HepG2 (cell line): Measurements from ENCODE around the gene GSTCD. TPM values are rescaled to one million over a fixed set of nuclear protein-coding genes. Genes with fewer than 3 reads are reported as not detected.

Experiments
- CENPT ChIP-seq: sonication (generic); formaldehyde crosslinking; IDR thresholded peaks from 2 replicates; pipeline ENCODE4 v1.8.0; 2022; ENCODE audit warnings: low read depth, mild to moderate bottlenecking, moderate library complexity, missing genetic modification reagents
- GATAD2A ChIP-seq: IDR thresholded peaks from 2 replicates; pipeline ENCODE4 v1.6.1; 2016
- HMG20B ChIP-seq: conservative IDR thresholded peaks from 2 replicates; pipeline ENCODE4 v1.6.1; 2016; ENCODE audit warnings: missing genetic modification reagents, missing compliant biosample characterization
- KDM3A ChIP-seq: IDR thresholded peaks from 2 replicates; pipeline ENCODE4 v1.6.1; 2018; ENCODE audit warnings: low read depth, missing compliant biosample characterization
- NFYB ChIP-seq: sonication (generic); formaldehyde crosslinking; IDR thresholded peaks from 2 replicates; pipeline ENCODE4 v1.4.0; 2020; ENCODE audit warnings: missing genetic modification reagents
- NR2F1 ChIP-seq, 2 experiments: fragments of 450-650 bp in 1 of 2; formaldehyde crosslinking in 1 of 2; IDR thresholded peaks; 2 replicates each; pipeline versions ENCODE4 v1.5.0 to v1.6.1; 2016 to 2020; ENCODE audit warnings: mild to moderate bottlenecking in 1 of 2, missing compliant biosample characterization in 1 of 2, missing genetic modification reagents in 1 of 2, moderate library complexity in 1 of 2
- NR3C1 ChIP-seq: sonication (generic); formaldehyde crosslinking; IDR thresholded peaks from 2 replicates; pipeline ENCODE4 v1.4.0; 2020; ENCODE audit warnings: missing genetic modification reagents
- RORA ChIP-seq: sonication (generic); formaldehyde crosslinking; IDR thresholded peaks from 2 replicates; pipeline ENCODE4 v1.5.0; 2020; ENCODE audit warnings: mild to moderate bottlenecking, missing genetic modification reagents, moderate library complexity
- SMARCC2 ChIP-seq: fragments of 450-650 bp; IDR thresholded peaks from 2 replicates; pipeline ENCODE4 v1.6.1; 2017; ENCODE audit warnings: antibody characterized with exemption, mild to moderate bottlenecking
- SP5 ChIP-seq: IDR thresholded peaks from 2 replicates; pipeline ENCODE4 v1.6.1; 2016; ENCODE audit warnings: low read depth, borderline replicate concordance
- ZNF264 ChIP-seq: sonication (generic); formaldehyde crosslinking; IDR thresholded peaks from 2 replicates; pipeline ENCODE4 v1.4.0; 2020; ENCODE audit warnings: missing genetic modification reagents
- ZNF441 ChIP-seq: sonication (generic); formaldehyde crosslinking; IDR thresholded peaks from 2 replicates; pipeline ENCODE4 v1.7.0; 2021; ENCODE audit warnings: missing genetic modification reagents, borderline replicate concordance
- ZNF567 ChIP-seq: sonication (generic); formaldehyde crosslinking; IDR thresholded peaks from 2 replicates; pipeline ENCODE4 v1.8.1; 2023; ENCODE audit warnings: mild to moderate bottlenecking, missing genetic modification reagents, borderline replicate concordance
- ZNF737 ChIP-seq: sonication (generic); formaldehyde crosslinking; IDR thresholded peaks from 2 replicates; pipeline ENCODE4 v1.5.0; 2020; ENCODE audit warnings: missing genetic modification reagents, mild to moderate bottlenecking, borderline replicate concordance
- polyA plus RNA-seq, 8 experiments: library from polyadenylated mRNA; depleted of rRNA in 3 of 8; stranded (reverse) in 7 of 8; unstranded in 1 of 8; fragments of >200 nt; fragmentation: Illumina TruSeq in 4 of 8; extraction: Trizol in 4 of 8; gene quantifications; 2 replicates each; pipeline versions ENCODE4 v1.2.1 to v1.2.3, GENCODE V29; 2011 to 2016; ENCODE audit warnings: low read depth in 4 of 8, missing spikeins in 1 of 8, mixed read lengths in 1 of 8; ENCODE audit not compliant: insufficient read depth in 1 of 8
- total RNA-seq, 5 experiments: library from RNA; depleted of rRNA; stranded (reverse); fragments of >200 nt; fragmentation: Illumina TruSeq; extraction: Trizol; gene quantifications; 2 replicates each; pipeline ENCODE4 v1.2.3, GENCODE V29; 2016; ENCODE audit warnings: low read depth in 1 of 5
- TF ChIP-seq, protein P1 (sequence below): sonication (generic); formaldehyde crosslinking; IDR thresholded peaks from 2 replicates; pipeline ENCODE4 v1.5.0; 2020; ENCODE audit warnings: missing genetic modification reagents
- TF ChIP-seq, protein P2 (sequence below): IDR thresholded peaks from 2 replicates; pipeline ENCODE4 v1.6.1; 2016; ENCODE audit warnings: missing genetic modification reagents, missing compliant biosample characterization
- TF ChIP-seq, protein P3 (sequence below): IDR thresholded peaks from 2 replicates; pipeline ENCODE4 v1.4.0; 2020; ENCODE audit warnings: mild to moderate bottlenecking, missing genetic modification reagents
- TF ChIP-seq, protein P4 (sequence below): IDR thresholded peaks from 2 replicates; pipeline ENCODE4 v1.6.1; 2016; ENCODE audit warnings: missing compliant biosample characterization, missing genetic modification reagents, borderline replicate concordance
- TF ChIP-seq, protein P5 (sequence below): sonication (generic); formaldehyde crosslinking; conservative IDR thresholded peaks from 2 replicates; pipeline ENCODE4 v1.8.0; 2022; ENCODE audit warnings: low read depth, missing genetic modification reagents

Gene GSTCD
- total and polyA plus RNA-seq, 2 of the 13 experiments (the other 11 are each of a cell fraction or from before 2014, with no cell fraction given) = 7.9 to 30.8 TPM

DNA sequence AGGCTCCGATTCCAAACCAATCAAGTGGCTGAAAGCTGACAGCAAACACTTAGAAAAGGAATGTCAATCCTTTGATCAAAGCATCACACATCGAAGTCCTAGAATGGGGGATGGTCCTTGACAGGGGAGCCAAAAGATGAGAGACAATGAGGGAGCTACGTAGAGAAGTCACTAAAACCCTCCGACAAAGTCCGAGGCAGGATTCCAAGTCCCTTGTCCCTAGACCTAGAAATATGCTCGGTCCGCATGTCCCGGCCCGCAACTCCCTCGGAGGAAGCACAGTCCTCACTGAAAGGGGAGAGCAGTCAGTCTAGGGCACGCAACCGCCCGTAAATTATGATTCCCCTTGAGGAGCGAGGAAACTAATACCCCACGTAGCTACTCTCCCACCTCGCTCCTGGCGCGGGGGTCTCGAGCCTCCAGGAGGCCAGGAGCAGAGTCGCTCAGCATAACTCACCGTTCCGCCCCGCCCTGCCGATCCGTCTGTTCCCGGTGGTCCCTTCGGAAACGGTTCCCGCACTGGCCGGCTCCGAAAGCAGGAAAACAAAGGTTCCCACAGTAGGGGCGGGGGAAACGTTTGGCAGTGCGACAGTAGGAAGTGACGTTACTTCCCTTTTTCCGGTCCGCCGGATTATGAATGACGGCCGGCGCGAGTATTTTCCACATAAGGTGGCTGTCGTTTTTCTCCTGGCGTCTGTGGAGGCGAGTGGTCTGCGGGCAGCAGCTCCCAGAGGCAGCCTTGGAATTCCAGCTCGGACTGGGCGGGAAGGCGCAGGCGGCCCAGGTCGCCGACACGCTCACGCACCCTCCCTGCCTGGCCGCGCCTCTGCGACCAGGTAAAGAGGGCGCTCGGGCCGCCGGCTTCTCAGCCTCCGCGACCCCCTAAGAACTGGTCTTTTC lies at the start of gene GSTCD, which contains the start of gene INTS12 (continued):
- TF ChIP-seq ZNF264 (CRISPR knock-in tag) (peak; percentile 91), SMARCC2 (no peak), GATAD2A (CRISPR knock-in tag) (peak; percentile 95), KDM3A (CRISPR knock-in tag) (peak; percentile 99), RORA (CRISPR knock-in tag) (0 out of 2 replicates have a peak, but pooled peaks have one; percentile 65), ZNF737 (CRISPR knock-in tag) (no peak), NR2F1 (CRISPR knock-in tag; IDR thresholded peaks at IDR 0.05) (no peak), NR3C1 (CRISPR knock-in tag) (0 out of 2 replicates have a peak, but pooled peaks have one; percentile 22), ZNF441 (CRISPR knock-in tag) (peak; percentile 74; the same call in 1 of the 2 replicates), HMG20B (CRISPR knock-in tag) (peak; percentile 94), CENPT (CRISPR knock-in tag) (peak; percentile 78; the same call in 1 of the 2 replicates), ZNF567 (CRISPR knock-in tag) (no peak), NFYB (CRISPR knock-in tag) (peak; percentile 45), SP5 (CRISPR knock-in tag) (peak; percentile 79)
- TF ChIP-seq, protein P1, sequence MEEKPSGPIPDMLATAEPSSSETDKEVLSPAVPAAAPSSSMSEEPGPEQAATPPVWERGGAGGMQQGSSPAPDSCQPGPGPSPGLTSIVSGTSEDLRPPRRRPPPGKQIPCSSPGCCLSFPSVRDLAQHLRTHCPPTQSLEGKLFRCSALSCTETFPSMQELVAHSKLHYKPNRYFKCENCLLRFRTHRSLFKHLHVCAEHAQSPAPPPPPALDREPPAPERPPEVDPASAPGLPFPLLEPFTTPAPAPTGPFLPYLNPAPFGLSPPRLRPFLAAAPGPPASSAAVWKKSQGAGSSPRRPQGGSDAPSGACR = peak; percentile 96
- TF ChIP-seq, protein P2, sequence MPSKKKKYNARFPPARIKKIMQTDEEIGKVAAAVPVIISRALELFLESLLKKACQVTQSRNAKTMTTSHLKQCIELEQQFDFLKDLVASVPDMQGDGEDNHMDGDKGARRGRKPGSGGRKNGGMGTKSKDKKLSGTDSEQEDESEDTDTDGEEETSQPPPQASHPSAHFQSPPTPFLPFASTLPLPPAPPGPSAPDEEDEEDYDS (CRISPR knock-in tag) = peak; percentile 77
- TF ChIP-seq, protein P3, sequence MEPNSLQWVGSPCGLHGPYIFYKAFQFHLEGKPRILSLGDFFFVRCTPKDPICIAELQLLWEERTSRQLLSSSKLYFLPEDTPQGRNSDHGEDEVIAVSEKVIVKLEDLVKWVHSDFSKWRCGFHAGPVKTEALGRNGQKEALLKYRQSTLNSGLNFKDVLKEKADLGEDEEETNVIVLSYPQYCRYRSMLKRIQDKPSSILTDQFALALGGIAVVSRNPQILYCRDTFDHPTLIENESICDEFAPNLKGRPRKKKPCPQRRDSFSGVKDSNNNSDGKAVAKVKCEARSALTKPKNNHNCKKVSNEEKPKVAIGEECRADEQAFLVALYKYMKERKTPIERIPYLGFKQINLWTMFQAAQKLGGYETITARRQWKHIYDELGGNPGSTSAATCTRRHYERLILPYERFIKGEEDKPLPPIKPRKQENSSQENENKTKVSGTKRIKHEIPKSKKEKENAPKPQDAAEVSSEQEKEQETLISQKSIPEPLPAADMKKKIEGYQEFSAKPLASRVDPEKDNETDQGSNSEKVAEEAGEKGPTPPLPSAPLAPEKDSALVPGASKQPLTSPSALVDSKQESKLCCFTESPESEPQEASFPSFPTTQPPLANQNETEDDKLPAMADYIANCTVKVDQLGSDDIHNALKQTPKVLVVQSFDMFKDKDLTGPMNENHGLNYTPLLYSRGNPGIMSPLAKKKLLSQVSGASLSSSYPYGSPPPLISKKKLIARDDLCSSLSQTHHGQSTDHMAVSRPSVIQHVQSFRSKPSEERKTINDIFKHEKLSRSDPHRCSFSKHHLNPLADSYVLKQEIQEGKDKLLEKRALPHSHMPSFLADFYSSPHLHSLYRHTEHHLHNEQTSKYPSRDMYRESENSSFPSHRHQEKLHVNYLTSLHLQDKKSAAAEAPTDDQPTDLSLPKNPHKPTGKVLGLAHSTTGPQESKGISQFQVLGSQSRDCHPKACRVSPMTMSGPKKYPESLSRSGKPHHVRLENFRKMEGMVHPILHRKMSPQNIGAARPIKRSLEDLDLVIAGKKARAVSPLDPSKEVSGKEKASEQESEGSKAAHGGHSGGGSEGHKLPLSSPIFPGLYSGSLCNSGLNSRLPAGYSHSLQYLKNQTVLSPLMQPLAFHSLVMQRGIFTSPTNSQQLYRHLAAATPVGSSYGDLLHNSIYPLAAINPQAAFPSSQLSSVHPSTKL (CRISPR knock-in tag) = peak; percentile 93
- TF ChIP-seq, protein P4, sequence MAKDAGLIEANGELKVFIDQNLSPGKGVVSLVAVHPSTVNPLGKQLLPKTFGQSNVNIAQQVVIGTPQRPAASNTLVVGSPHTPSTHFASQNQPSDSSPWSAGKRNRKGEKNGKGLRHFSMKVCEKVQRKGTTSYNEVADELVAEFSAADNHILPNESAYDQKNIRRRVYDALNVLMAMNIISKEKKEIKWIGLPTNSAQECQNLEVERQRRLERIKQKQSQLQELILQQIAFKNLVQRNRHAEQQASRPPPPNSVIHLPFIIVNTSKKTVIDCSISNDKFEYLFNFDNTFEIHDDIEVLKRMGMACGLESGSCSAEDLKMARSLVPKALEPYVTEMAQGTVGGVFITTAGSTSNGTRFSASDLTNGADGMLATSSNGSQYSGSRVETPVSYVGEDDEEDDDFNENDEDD = peak; percentile 93; the same call in 1 of the 2 replicates
- TF ChIP-seq, protein P5, sequence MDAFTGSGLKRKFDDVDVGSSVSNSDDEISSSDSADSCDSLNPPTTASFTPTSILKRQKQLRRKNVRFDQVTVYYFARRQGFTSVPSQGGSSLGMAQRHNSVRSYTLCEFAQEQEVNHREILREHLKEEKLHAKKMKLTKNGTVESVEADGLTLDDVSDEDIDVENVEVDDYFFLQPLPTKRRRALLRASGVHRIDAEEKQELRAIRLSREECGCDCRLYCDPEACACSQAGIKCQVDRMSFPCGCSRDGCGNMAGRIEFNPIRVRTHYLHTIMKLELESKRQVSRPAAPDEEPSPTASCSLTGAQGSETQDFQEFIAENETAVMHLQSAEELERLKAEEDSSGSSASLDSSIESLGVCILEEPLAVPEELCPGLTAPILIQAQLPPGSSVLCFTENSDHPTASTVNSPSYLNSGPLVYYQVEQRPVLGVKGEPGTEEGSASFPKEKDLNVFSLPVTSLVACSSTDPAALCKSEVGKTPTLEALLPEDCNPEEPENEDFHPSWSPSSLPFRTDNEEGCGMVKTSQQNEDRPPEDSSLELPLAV = peak; percentile 92; the same call in 1 of the 2 replicates
